IMR-90 (cell line): ENCODE measurements around the gene NCBP2L. TPM values are rescaled to one million over a fixed set of nuclear protein-coding genes. Genes with fewer than 3 reads are reported as not detected.

ENCODE experiments used
- ATAC-seq: fragments of 200-7000 bp; cut with Tn5 transposase; 2 replicates; pipeline ENCODE4 v1.9.1; 2020; ENCODE audit warnings: low read depth, mild to moderate bottlenecking, moderate library complexity
- BruUV-seq: library from RNA; stranded (reverse); fragments of 400-500 nt; replicated peaks from 2 replicates; lab custom pipeline; 2021; lab: Mats Ljungman, UMichigan
- CTCF ChIA-PET: fragments of 300-600 bp; formaldehyde crosslinking; extraction: SDS; loops from one replicate; lab custom pipeline; 2021; ENCODE audit warnings: antibody characterized with exemption; lab: Yijun Ruan, JAX
- POLR2A ChIA-PET: fragments of 300-600 bp; sonication (Branson Sonifier 250); formaldehyde crosslinking; loops from one replicate; lab custom pipeline; 2022; ENCODE audit warnings: antibody characterized with exemption; ENCODE audit not compliant: unreplicated experiment; lab: Charles Lee
- DNase-seq: peaks from one replicate; pipeline ENCODE4 v3.0.0; 2013
- H2AFZ ChIP-seq: replicated peaks from 2 replicates; pipeline ENCODE3; 2013; ENCODE audit warnings: low read length, mild to moderate bottlenecking; ENCODE audit not compliant: poor library complexity
- H2AK5ac ChIP-seq: 2 replicates; pipeline ENCODE4 v1.6.1; 2013; ENCODE audit warnings: low read depth, low read length, inconsistent platforms
- H2AK9ac ChIP-seq: replicated peaks from 2 replicates; pipeline ENCODE3; 2013; ENCODE audit warnings: mild to moderate bottlenecking, low read depth, low read length, moderate library complexity; ENCODE audit not compliant: poor library complexity
- H2BK120ac ChIP-seq: 2 replicates; pipeline ENCODE4 v1.6.1; 2013; ENCODE audit warnings: low read depth, low read length, inconsistent platforms
- H2BK15ac ChIP-seq: 3 replicates; pipeline ENCODE4 v1.6.1; 2013; ENCODE audit warnings: low read depth, low read length, inconsistent platforms
- H2BK20ac ChIP-seq: 2 replicates; pipeline ENCODE4 v1.6.1; 2013; ENCODE audit warnings: low read depth, mild to moderate bottlenecking, inconsistent platforms, low read length, moderate library complexity
- H2BK5ac ChIP-seq: 2 replicates; pipeline ENCODE4 v1.6.1; 2013; ENCODE audit warnings: mild to moderate bottlenecking, low read depth, low read length, inconsistent platforms; ENCODE audit not compliant: poor library complexity, severe bottlenecking
- H3K14ac ChIP-seq: replicated peaks from 2 replicates; pipeline ENCODE4 v1.6.1; 2013; ENCODE audit warnings: low read depth, low read length, inconsistent platforms
- H3K18ac ChIP-seq: 2 replicates; pipeline ENCODE4 v1.6.1; 2013; ENCODE audit warnings: low read depth, low read length, control low read depth
- H3K23ac ChIP-seq: 2 replicates; pipeline ENCODE4 v1.6.1; 2013; ENCODE audit warnings: low read depth, low read length, inconsistent platforms
- H3K27ac ChIP-seq: 2 replicates; pipeline ENCODE4 v1.5.1; 2013; ENCODE audit warnings: mild to moderate bottlenecking, control low read depth, low read length; ENCODE audit not compliant: insufficient read depth
- H3K27me3 ChIP-seq: 2 replicates; pipeline ENCODE4 v1.6.1; 2013; ENCODE audit warnings: low read length; ENCODE audit not compliant: control insufficient read depth, insufficient read depth
- H3K36me3 ChIP-seq: 2 replicates; pipeline ENCODE4 v1.6.1; 2013; ENCODE audit warnings: low read length, mixed read lengths; ENCODE audit not compliant: control insufficient read depth, insufficient read depth
- H3K4ac ChIP-seq: 2 replicates; pipeline ENCODE4 v1.6.1; 2013; ENCODE audit warnings: low read depth, low read length, inconsistent platforms
- H3K4me1 ChIP-seq: 2 replicates; pipeline ENCODE4 v1.6.1; 2013; ENCODE audit warnings: low read length, mixed read lengths; ENCODE audit not compliant: control insufficient read depth, insufficient read depth
- H3K4me2 ChIP-seq: 2 replicates; pipeline ENCODE4 v1.6.1; 2013; ENCODE audit warnings: low read depth, mild to moderate bottlenecking, control low read depth, low read length, moderate library complexity
- H3K4me3 ChIP-seq: 2 replicates; pipeline ENCODE4 v1.5.1; 2013; ENCODE audit warnings: low read depth, mild to moderate bottlenecking, control low read depth, low read length, moderate library complexity; ENCODE audit not compliant: insufficient read depth
- H3K56ac ChIP-seq: 2 replicates; pipeline ENCODE4 v1.6.1; 2013; ENCODE audit warnings: low read length, inconsistent platforms; ENCODE audit not compliant: insufficient read depth; ENCODE audit errors: extremely low read depth
- H3K79me1 ChIP-seq, 2 experiments: 2 replicates each; pipeline ENCODE4 v1.6.1; 2013; ENCODE audit warnings: low read length in 2 of 2, inconsistent platforms in 1 of 2, low read depth in 1 of 2
- H3K9ac ChIP-seq: 2 replicates; pipeline ENCODE4 v1.6.1; 2013; ENCODE audit warnings: low read depth, low read length, control low read depth
- H3K9me1 ChIP-seq: 2 replicates; pipeline ENCODE4 v1.6.1; 2013; ENCODE audit warnings: low read length, inconsistent platforms; ENCODE audit not compliant: insufficient read depth
- H3K9me3 ChIP-seq: 2 replicates; pipeline ENCODE4 v1.6.1; 2013; ENCODE audit warnings: low read length; ENCODE audit not compliant: control insufficient read depth, insufficient read depth
- H4K20me1 ChIP-seq: 2 replicates; pipeline ENCODE4 v1.6.1; 2013; ENCODE audit warnings: low read length, inconsistent platforms; ENCODE audit not compliant: insufficient read depth
- H4K5ac ChIP-seq: 2 replicates; pipeline ENCODE4 v1.6.1; 2013; ENCODE audit warnings: mild to moderate bottlenecking, low read depth, low read length, control low read depth
- H4K8ac ChIP-seq, 2 experiments: 2 replicates each; pipeline ENCODE4 v1.6.1; 2013; ENCODE audit warnings: low read depth in 2 of 2, low read length in 2 of 2, control low read depth in 1 of 2, inconsistent platforms in 1 of 2
- H4K91ac ChIP-seq: 2 replicates; pipeline ENCODE4 v1.6.1; 2013; ENCODE audit warnings: low read depth, low read length, inconsistent platforms; ENCODE audit not compliant: insufficient read depth
- BHLHE40 ChIP-seq: fragments of 150-350 bp; IDR thresholded peaks from 2 replicates; pipeline ENCODE4 v1.6.1; 2016; ENCODE audit warnings: mild to moderate bottlenecking, low read depth, low read length
- CEBPB ChIP-seq: IDR thresholded peaks from 2 replicates; pipeline ENCODE4 v1.6.1; 2012; ENCODE audit warnings: low read depth, low read length, improper control_type of control experiment
- CHD1 ChIP-seq: IDR thresholded peaks from 2 replicates; pipeline ENCODE4 v1.6.1; 2012; ENCODE audit warnings: low read depth, low read length, improper control_type of control experiment
- FOS ChIP-seq: fragments of 150-350 bp; IDR thresholded peaks from 2 replicates; pipeline ENCODE4 v1.6.1; 2016; ENCODE audit warnings: low read depth, low read length
- MAFK ChIP-seq: IDR thresholded peaks from 2 replicates; pipeline ENCODE4 v1.6.1; 2012; ENCODE audit warnings: low read depth, low read length, improper control_type of control experiment
- MAZ ChIP-seq: IDR thresholded peaks from 2 replicates; pipeline ENCODE4 v1.6.1; 2012; ENCODE audit warnings: low read depth, mild to moderate bottlenecking, low read length, improper control_type of control experiment, moderate library complexity, borderline replicate concordance
- MXI1 ChIP-seq: IDR thresholded peaks from 2 replicates; pipeline ENCODE4 v1.6.1; 2012; ENCODE audit warnings: low read depth, mild to moderate bottlenecking, low read length, moderate library complexity, borderline replicate concordance
- NFE2L2 ChIP-seq: fragments of 150-350 bp; IDR thresholded peaks from 2 replicates; pipeline ENCODE4 v1.6.1; 2016; ENCODE audit warnings: low read depth, mild to moderate bottlenecking, low read length
- POLR2A ChIP-seq: IDR thresholded peaks from 2 replicates; pipeline ENCODE4 v1.6.1; 2012; ENCODE audit warnings: mild to moderate bottlenecking, low read depth, low read length
- RAD21 ChIP-seq: IDR thresholded peaks from 2 replicates; pipeline ENCODE4 v1.6.1; 2012; ENCODE audit warnings: low read length, improper control_type of control experiment
- RCOR1 ChIP-seq: IDR thresholded peaks from 2 replicates; pipeline ENCODE4 v1.6.1; 2012; ENCODE audit warnings: mild to moderate bottlenecking, low read length, improper control_type of control experiment; ENCODE audit not compliant: insufficient replicate concordance
- RFX5 ChIP-seq: IDR thresholded peaks from 2 replicates; pipeline ENCODE4 v1.8.0; 2012; ENCODE audit warnings: low read depth, mild to moderate bottlenecking, low read length, moderate library complexity
- SMC3 ChIP-seq: fragments of 150-350 bp; IDR thresholded peaks from 2 replicates; pipeline ENCODE4 v1.6.1; 2016; ENCODE audit warnings: low read depth, mild to moderate bottlenecking, antibody characterized with exemption, low read length, moderate library complexity
- WGBS, 2 experiments: methylation state at CpG; one replicate each; pipeline versions ENCODE4 v1.1.5 to v1.1.7; 2013; ENCODE audit warnings: missing lambda C conversion rate in 2 of 2; ENCODE audit not compliant: insufficient read length in 1 of 2; ENCODE audit errors: extremely low coverage in 2 of 2; 5-methylcytosine and 5-hydroxymethylcytosine counted together
- dilution Hi-C: fragments of 300-500 bp; cut with HindIII; formaldehyde crosslinking; loops from one replicate; pipeline ENCODE4 v1.14.3; 2018; ENCODE audit warnings: low sequenced_read_pairs; ENCODE audit not compliant: unreplicated experiment
- in situ Hi-C: fragments of 300-500 bp; cut with MboI; formaldehyde crosslinking; loops from 3 replicates; pipeline ENCODE4 v1.14.3; 2019; ENCODE audit warnings: low sequenced_read_pairs, inconsistent platforms, mixed read lengths
- intact Hi-C: fragments of 100-400 bp; cut with micrococcal nuclease; formaldehyde crosslinking; loops from 2 replicates; pipeline ENCODE4 v1.10.0; 2022
- polyA plus RNA-seq, 3 experiments: library from polyadenylated mRNA; depleted of rRNA; stranded (reverse); fragments of >200 nt; gene quantifications; 2 replicates each; pipeline ENCODE4 v1.2.3, GENCODE V29; 2012; ENCODE audit warnings: low replicate concordance in 1 of 3
- total RNA-seq: library from RNA; depleted of rRNA; stranded (reverse); fragments of >200 nt; gene quantifications from 2 replicates; pipeline ENCODE4 v1.2.3, GENCODE V29; 2012
- TF ChIP-seq, protein P1 (sequence below): fragments of 150-350 bp; IDR thresholded peaks from 2 replicates; pipeline ENCODE4 v1.6.1; 2017; ENCODE audit warnings: mild to moderate bottlenecking, antibody characterized with exemption, low read length, low read depth
- TF ChIP-seq, protein P2 (sequence below): fragments of 150-350 bp; IDR thresholded peaks from 2 replicates; pipeline ENCODE4 v1.6.1; 2016; ENCODE audit warnings: low read depth, mild to moderate bottlenecking, low read length, moderate library complexity, borderline replicate concordance
- TF ChIP-seq, protein P3 (sequence below): conservative IDR thresholded peaks from 2 replicates; pipeline ENCODE4 v1.5.1; 2012; ENCODE audit warnings: mild to moderate bottlenecking, low read depth, low read length, improper control_type of control experiment

The NCBP2L gene
- total and polyA plus RNA-seq, 2 of the 4 experiments (the other 2 are of a cell fraction): not detected

DNA sequence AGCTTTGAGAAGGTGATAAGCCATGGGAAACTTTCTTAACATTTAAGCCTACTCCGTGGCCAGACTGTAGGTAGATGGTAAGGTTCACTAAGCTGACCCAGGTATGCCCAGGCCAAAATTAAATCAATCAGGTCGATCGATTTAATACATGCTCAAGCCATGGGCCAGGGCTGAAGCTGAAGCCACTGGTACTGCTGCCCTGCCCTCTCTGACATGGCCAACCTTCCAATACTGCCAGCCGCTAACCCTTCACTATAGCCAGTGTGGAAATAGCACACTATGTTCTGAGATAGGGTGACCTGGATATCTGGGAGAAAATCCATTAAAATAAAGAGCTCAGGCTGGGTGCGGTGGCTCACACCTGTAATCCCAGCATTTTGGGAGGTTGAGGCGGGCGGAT lies 33.5 kb upstream of the NCBP2L start:
- WGBS, 2 experiments: no CpG with 5 or more reads among the region's 7 CpGs
- ATAC-seq: no peak

More for the DNA sequence above, 33.5 kb upstream of the NCBP2L start:
- H3K18ac ChIP-seq: no peak overlapping the region
- TF ChIP-seq MAFK (no peak), CHD1 (no peak), CEBPB (no peak), MAZ (no peak), BHLHE40 (no peak), SMC3 (no peak), RAD21 (no peak), POLR2A (no peak), RFX5 (no peak), FOS (no peak), NFE2L2 (no peak), MXI1 (no peak), RCOR1 (no peak)
- TF ChIP-seq, protein P1, sequence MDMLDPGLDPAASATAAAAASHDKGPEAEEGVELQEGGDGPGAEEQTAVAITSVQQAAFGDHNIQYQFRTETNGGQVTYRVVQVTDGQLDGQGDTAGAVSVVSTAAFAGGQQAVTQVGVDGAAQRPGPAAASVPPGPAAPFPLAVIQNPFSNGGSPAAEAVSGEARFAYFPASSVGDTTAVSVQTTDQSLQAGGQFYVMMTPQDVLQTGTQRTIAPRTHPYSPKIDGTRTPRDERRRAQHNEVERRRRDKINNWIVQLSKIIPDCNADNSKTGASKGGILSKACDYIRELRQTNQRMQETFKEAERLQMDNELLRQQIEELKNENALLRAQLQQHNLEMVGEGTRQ: no peak
- TF ChIP-seq, protein P2, sequence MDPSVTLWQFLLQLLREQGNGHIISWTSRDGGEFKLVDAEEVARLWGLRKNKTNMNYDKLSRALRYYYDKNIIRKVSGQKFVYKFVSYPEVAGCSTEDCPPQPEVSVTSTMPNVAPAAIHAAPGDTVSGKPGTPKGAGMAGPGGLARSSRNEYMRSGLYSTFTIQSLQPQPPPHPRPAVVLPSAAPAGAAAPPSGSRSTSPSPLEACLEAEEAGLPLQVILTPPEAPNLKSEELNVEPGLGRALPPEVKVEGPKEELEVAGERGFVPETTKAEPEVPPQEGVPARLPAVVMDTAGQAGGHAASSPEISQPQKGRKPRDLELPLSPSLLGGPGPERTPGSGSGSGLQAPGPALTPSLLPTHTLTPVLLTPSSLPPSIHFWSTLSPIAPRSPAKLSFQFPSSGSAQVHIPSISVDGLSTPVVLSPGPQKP: no peak
- TF ChIP-seq, protein P3, sequence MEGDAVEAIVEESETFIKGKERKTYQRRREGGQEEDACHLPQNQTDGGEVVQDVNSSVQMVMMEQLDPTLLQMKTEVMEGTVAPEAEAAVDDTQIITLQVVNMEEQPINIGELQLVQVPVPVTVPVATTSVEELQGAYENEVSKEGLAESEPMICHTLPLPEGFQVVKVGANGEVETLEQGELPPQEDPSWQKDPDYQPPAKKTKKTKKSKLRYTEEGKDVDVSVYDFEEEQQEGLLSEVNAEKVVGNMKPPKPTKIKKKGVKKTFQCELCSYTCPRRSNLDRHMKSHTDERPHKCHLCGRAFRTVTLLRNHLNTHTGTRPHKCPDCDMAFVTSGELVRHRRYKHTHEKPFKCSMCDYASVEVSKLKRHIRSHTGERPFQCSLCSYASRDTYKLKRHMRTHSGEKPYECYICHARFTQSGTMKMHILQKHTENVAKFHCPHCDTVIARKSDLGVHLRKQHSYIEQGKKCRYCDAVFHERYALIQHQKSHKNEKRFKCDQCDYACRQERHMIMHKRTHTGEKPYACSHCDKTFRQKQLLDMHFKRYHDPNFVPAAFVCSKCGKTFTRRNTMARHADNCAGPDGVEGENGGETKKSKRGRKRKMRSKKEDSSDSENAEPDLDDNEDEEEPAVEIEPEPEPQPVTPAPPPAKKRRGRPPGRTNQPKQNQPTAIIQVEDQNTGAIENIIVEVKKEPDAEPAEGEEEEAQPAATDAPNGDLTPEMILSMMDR: no peak
- no peaks in the 10 kb centered on the region for H3K9me1 ChIP-seq
- no peak overlapping the region for H3K4me3 ChIP-seq
- H3K36me3 ChIP-seq: no peaks in the 10 kb centered on the region
- no peak overlapping the region for H3K27ac ChIP-seq
- H2BK15ac ChIP-seq: no peak overlapping the region
- no peak overlapping the region for H3K4me2 ChIP-seq
- H2BK120ac ChIP-seq: no peak overlapping the region
- no peak overlapping the region for H4K91ac ChIP-seq
- no peak overlapping the region for H2BK20ac ChIP-seq
- H3K4me1 ChIP-seq: peaks cover 3% of the 10 kb centered on the region; the same call in 1 of the 2 replicates
- intact Hi-C loops: no loop called here
- ChIA-PET CTCF (no interaction called here), POLR2A (no interaction called here)
- no peak overlapping the region for H2AK9ac ChIP-seq
- H3K4ac ChIP-seq: no peak overlapping the region
- H4K20me1 ChIP-seq: 0 out of 2 replicates have a peak, but pooled peaks cover 4% of the 10 kb centered on the region
- no TSS peak for BruUV-seq
- H3K79me1 ChIP-seq: no peaks in the 10 kb centered on the region
- no peak overlapping the region for H3K14ac ChIP-seq
- H3K56ac ChIP-seq: no peak overlapping the region
- H2AK5ac ChIP-seq: no peak overlapping the region
- H4K5ac ChIP-seq: no peak overlapping the region
- peaks cover 40% of the 10 kb centered on the region for H3K27me3 ChIP-seq
- H3K9me3 ChIP-seq: no peaks in the 10 kb centered on the region
- dilution Hi-C loops: no loop called here
- no peak overlapping the region for H3K9ac ChIP-seq
- no peak overlapping the region for H3K23ac ChIP-seq
- in situ Hi-C loops: no loop called here
- no peak overlapping the region for H2BK5ac ChIP-seq
- no peak overlapping the region for H2AFZ ChIP-seq
- no peak for DNase-seq
- H4K8ac ChIP-seq: no peak overlapping the region
